ENCODE data around the gene PIP5K1B. TPM values are rescaled to one million over a fixed set of nuclear protein-coding genes. Genes with fewer than 3 reads are reported as not detected.

Gene PIP5K1B
- total RNA-seq, 1 experiment from 2014 or later = 0.20 TPM

DNA sequence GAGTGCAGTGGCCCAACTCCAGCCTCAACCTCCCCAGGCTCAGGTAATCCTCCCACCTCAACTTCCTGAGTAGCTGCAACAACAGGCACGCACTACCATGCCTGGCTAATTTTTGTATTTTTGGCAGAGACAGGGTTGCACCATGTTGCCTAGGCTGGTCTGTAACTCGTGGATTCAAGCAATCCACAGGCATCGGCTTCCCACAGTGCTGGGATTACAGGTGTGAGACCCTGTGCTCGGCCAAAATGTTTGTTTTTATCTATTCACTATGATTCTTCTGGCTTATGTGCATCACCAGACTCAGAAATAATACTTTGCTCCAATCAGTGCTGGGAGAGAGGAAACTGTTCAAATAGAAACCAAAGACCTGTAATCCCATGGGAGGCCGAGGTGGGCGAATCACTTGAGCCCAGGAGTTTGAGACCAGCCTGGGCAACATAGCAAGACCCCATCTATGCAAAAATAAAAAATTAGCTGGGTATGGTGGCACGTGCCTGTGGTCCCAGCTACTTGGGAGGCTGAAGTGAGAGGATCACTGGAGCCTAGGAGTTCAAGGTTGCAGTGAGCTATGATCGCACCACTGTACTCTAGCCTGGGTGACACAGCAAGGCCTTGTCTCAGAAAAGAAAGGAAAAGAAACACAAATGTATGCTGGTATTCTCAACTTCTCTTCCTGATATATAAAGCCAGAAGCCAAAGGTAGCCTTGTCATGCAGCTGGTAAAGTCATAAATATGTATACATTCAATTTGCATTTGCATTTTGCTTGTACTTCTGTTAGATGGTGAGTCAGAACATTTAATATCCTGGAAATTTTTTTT is 4.5 kb downstream of the PIP5K1B start:
- no peak overlapping the region for H3K4me2 ChIP-seq (ENCODE audit: low read length)
- CTCF ChIA-PET = no interaction called here
- intact Hi-C loops (cut with micrococcal nuclease) = no loop called here
- H3K27me3 ChIP-seq (ENCODE audit: insufficient read depth, low read length) = peaks cover 49% of the 10 kb centered on the region
- no peak overlapping the region for H3K4me3 ChIP-seq (replicated peaks in 1 of 2; ENCODE audit: low read depth in 1 of 2, low read length in 2 of 2)
- POLR2A ChIA-PET = no interaction called here
- no peak for ATAC-seq
- no peaks in the 10 kb centered on the region for H3K4me1 ChIP-seq (ENCODE audit: control insufficient read depth in 1 of 2, insufficient read depth in 2 of 2, low read length in 2 of 2)
- DNase-seq (ENCODE audit: low read depth, low spot score) = no peak
- H3K9ac ChIP-seq (ENCODE audit: low read length) = no peak overlapping the region
- H3K79me2 ChIP-seq (ENCODE audit: insufficient read depth, low read length) = no peaks in the 10 kb centered on the region
- TF ChIP-seq, protein P1, sequence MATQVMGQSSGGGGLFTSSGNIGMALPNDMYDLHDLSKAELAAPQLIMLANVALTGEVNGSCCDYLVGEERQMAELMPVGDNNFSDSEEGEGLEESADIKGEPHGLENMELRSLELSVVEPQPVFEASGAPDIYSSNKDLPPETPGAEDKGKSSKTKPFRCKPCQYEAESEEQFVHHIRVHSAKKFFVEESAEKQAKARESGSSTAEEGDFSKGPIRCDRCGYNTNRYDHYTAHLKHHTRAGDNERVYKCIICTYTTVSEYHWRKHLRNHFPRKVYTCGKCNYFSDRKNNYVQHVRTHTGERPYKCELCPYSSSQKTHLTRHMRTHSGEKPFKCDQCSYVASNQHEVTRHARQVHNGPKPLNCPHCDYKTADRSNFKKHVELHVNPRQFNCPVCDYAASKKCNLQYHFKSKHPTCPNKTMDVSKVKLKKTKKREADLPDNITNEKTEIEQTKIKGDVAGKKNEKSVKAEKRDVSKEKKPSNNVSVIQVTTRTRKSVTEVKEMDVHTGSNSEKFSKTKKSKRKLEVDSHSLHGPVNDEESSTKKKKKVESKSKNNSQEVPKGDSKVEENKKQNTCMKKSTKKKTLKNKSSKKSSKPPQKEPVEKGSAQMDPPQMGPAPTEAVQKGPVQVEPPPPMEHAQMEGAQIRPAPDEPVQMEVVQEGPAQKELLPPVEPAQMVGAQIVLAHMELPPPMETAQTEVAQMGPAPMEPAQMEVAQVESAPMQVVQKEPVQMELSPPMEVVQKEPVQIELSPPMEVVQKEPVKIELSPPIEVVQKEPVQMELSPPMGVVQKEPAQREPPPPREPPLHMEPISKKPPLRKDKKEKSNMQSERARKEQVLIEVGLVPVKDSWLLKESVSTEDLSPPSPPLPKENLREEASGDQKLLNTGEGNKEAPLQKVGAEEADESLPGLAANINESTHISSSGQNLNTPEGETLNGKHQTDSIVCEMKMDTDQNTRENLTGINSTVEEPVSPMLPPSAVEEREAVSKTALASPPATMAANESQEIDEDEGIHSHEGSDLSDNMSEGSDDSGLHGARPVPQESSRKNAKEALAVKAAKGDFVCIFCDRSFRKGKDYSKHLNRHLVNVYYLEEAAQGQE (IDR thresholded peaks at IDR 0.05; ENCODE audit: low read depth) = no peak
- TF ChIP-seq SP1 (IDR thresholded peaks at IDR 0.05; ENCODE audit: low read depth) (no peak), SRF (IDR thresholded peaks at IDR 0.05; ENCODE audit: low read depth) (no peak), ZNF274 (IDR thresholded peaks at IDR 0.05; ENCODE audit: low read depth, low read length) (no peak), JUND (IDR thresholded peaks at IDR 0.05) (no peak), POLR2A (IDR thresholded peaks at IDR 0.05; ENCODE audit: borderline replicate concordance, extremely low read depth, insufficient read depth, insufficient read length) (no peak), CEBPB (IDR thresholded peaks at IDR 0.05; ENCODE audit: low read depth) (no peak)
- H3K36me3 ChIP-seq (ENCODE audit: control insufficient read depth in 1 of 2, insufficient read depth in 2 of 2, low read length in 2 of 2) = no peaks in the 10 kb centered on the region
- no peak overlapping the region for H3K27ac ChIP-seq (ENCODE audit: low read depth, low read length)
- no peaks in the 10 kb centered on the region for H3K9me3 ChIP-seq (ENCODE audit: control insufficient read depth in 1 of 2, insufficient read depth in 1 of 2, low read depth in 1 of 2, low read length in 2 of 2)
- no peaks in the 10 kb centered on the region for H4K20me1 ChIP-seq (ENCODE audit: insufficient read depth)
- H3K9me2 ChIP-seq (ENCODE audit: insufficient read depth) = no peaks in the 10 kb centered on the region; the same call in 1 of the 2 replicates
- RAD21 ChIA-PET (ENCODE audit: low non-redundant PET in 1 of 2, low total read pairs in 2 of 2, uncharacterized antibody in 2 of 2, unreplicated experiment in 2 of 2) = no interaction called here
- no TSS peak for BruUV-seq (replicated peaks)
- H2AFZ ChIP-seq (ENCODE audit: low read depth, low read length, poor library complexity, severe bottlenecking) = no peak overlapping the region

All from HCT116 (cell line).